C4-2B (cell line): ENCODE results near the gene NT5C1A.

Source experiments
- ZFX ChIP-seq: fragments of 450-650 bp; IDR thresholded peaks from 2 replicates; pipeline ENCODE4 v1.6.1; 2017
- TF ChIP-seq, protein P1 (sequence below): fragments of 450-650 bp; conservative IDR thresholded peaks from 2 replicates; pipeline ENCODE4 v1.5.1; 2017; ENCODE audit warnings: mild to moderate bottlenecking

DNA sequence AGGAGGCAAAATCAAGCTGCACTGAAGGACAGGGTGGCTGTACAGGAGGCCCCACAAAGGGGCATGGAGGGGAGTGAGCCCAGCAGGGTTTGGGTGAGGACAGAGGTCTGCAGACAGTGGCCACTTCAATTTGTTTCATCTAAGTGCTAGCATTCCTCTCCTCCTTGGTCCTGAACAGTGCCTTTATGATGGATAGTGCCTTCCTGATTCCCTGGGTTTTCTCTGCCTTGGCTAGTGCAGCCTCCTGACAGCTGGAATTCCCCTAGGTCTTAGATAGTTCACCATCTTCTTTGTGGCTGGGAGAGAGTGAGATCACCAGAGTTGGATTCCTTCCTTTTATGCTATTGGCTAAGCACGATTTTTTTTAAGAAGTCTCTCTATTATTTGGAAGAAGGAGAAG, 23.1 kb upstream of the NT5C1A start:
- TF ChIP-seq, protein P1, sequence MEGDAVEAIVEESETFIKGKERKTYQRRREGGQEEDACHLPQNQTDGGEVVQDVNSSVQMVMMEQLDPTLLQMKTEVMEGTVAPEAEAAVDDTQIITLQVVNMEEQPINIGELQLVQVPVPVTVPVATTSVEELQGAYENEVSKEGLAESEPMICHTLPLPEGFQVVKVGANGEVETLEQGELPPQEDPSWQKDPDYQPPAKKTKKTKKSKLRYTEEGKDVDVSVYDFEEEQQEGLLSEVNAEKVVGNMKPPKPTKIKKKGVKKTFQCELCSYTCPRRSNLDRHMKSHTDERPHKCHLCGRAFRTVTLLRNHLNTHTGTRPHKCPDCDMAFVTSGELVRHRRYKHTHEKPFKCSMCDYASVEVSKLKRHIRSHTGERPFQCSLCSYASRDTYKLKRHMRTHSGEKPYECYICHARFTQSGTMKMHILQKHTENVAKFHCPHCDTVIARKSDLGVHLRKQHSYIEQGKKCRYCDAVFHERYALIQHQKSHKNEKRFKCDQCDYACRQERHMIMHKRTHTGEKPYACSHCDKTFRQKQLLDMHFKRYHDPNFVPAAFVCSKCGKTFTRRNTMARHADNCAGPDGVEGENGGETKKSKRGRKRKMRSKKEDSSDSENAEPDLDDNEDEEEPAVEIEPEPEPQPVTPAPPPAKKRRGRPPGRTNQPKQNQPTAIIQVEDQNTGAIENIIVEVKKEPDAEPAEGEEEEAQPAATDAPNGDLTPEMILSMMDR: no peak
- no peak for TF ChIP-seq ZFX
